Measurements from ENCODE around the gene RPP40. TPM values are rescaled to one million over a fixed set of nuclear protein-coding genes. Genes with fewer than 3 reads are reported as not detected.

RPP40 gene
- total RNA-seq, 1 experiment from 2014 or later: 25.9 TPM

GRCh38 chr6:4958624-4959023, 45.2 kb downstream of the RPP40 start:
- in situ Hi-C loops (cut with HindIII; ENCODE audit: low pct_unique_long_range_greater_than_20kb, low sequenced_read_pairs): no loop called here
- no peak for ATAC-seq
- no peaks in the 10 kb centered on the region for H3K27me3 ChIP-seq (ENCODE audit: control insufficient read depth, insufficient read depth, low read length)
- ChIA-PET CTCF (no interaction called here), POLR2A (no interaction called here)
- no peaks in the 10 kb centered on the region; the same call in 1 of the 2 replicates for H3K36me3 ChIP-seq (ENCODE audit: control insufficient read depth, insufficient read depth, low read length)
- no peak overlapping the region for H3K4me3 ChIP-seq (ENCODE audit: low read depth in 2 of 2, low read length in 2 of 2)
- H3K4me1 ChIP-seq (ENCODE audit: control insufficient read depth, insufficient read depth, low read length): no peaks in the 10 kb centered on the region
- BruUV-seq (replicated peaks): no TSS peak
- TF ChIP-seq SIN3A (IDR thresholded peaks at IDR 0.05; ENCODE audit: borderline replicate concordance, insufficient read depth, low read depth, low read length): no peak
- no peak for TF ChIP-seq POLR2AphosphoS5 (IDR thresholded peaks at IDR 0.05; ENCODE audit: low read depth, low read length)
- TF ChIP-seq, protein P1, sequence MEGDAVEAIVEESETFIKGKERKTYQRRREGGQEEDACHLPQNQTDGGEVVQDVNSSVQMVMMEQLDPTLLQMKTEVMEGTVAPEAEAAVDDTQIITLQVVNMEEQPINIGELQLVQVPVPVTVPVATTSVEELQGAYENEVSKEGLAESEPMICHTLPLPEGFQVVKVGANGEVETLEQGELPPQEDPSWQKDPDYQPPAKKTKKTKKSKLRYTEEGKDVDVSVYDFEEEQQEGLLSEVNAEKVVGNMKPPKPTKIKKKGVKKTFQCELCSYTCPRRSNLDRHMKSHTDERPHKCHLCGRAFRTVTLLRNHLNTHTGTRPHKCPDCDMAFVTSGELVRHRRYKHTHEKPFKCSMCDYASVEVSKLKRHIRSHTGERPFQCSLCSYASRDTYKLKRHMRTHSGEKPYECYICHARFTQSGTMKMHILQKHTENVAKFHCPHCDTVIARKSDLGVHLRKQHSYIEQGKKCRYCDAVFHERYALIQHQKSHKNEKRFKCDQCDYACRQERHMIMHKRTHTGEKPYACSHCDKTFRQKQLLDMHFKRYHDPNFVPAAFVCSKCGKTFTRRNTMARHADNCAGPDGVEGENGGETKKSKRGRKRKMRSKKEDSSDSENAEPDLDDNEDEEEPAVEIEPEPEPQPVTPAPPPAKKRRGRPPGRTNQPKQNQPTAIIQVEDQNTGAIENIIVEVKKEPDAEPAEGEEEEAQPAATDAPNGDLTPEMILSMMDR (IDR thresholded peaks at IDR 0.05): no peak
- no peak for TF ChIP-seq REST (IDR thresholded peaks at IDR 0.05; ENCODE audit: insufficient read depth in 1 of 2, low read depth in 2 of 2, low read length in 1 of 2)
- TF ChIP-seq TCF7L2 (IDR thresholded peaks at IDR 0.05; ENCODE audit: low read depth, low read length): no peak
- no peaks in the 10 kb centered on the region for H3K9me3 ChIP-seq (ENCODE audit: control insufficient read depth, insufficient read depth, low read depth, low read length)
- H3K27ac ChIP-seq (ENCODE audit: low read length): no peak overlapping the region
- DNase-seq (ENCODE audit: low read depth, low spot score): no peak
- intact Hi-C loops (cut with micrococcal nuclease; ENCODE audit: unreplicated experiment): no loop called here

- intact Hi-C loops (cut with micrococcal nuclease; ENCODE audit: unreplicated experiment): no loop called here
Observed at GRCh38 chr6:4957521-4958231, 46.2 kb downstream of the RPP40 start.

More at GRCh38 chr6:4957521-4958231, 46.2 kb downstream of the RPP40 start:
- Histone ChIP-seq H3K36me3 (ENCODE audit: control insufficient read depth, insufficient read depth, low read length) (no peaks in the 10 kb centered on the region; the same call in 1 of the 2 replicates), H3K27me3 (ENCODE audit: control insufficient read depth, insufficient read depth, low read length) (no peaks in the 10 kb centered on the region), H3K9me3 (ENCODE audit: control insufficient read depth, insufficient read depth, low read depth, low read length) (no peaks in the 10 kb centered on the region), H3K4me1 (ENCODE audit: control insufficient read depth, insufficient read depth, low read length) (no peaks in the 10 kb centered on the region), H3K4me3 (ENCODE audit: low read depth in 2 of 2, low read length in 2 of 2) (no peak overlapping the region), H3K27ac (ENCODE audit: low read length) (no peak overlapping the region)
- ATAC-seq (peak; percentile 84), DNase-seq (ENCODE audit: low read depth, low spot score) (no peak)
- in situ Hi-C loops (cut with HindIII; ENCODE audit: low pct_unique_long_range_greater_than_20kb, low sequenced_read_pairs): no loop called here
- ChIA-PET POLR2A (no interaction called here), CTCF (no interaction called here)
- TF ChIP-seq POLR2AphosphoS5 (IDR thresholded peaks at IDR 0.05; ENCODE audit: low read depth, low read length) (no peak), TCF7L2 (IDR thresholded peaks at IDR 0.05; ENCODE audit: low read depth, low read length) (no peak), SIN3A (IDR thresholded peaks at IDR 0.05; ENCODE audit: borderline replicate concordance, insufficient read depth, low read depth, low read length) (no peak), REST (IDR thresholded peaks at IDR 0.05; ENCODE audit: insufficient read depth in 1 of 2, low read depth in 2 of 2, low read length in 1 of 2) (no peak)
- TF ChIP-seq, protein P1 (IDR thresholded peaks at IDR 0.05): peak; percentile 71
- no TSS peak for BruUV-seq (replicated peaks)

Data from Panc1 (cell line).